Breast epithelium (tissue), 4 donors: ENCODE measurements around the gene PRKG1. TPM values are rescaled to one million over a fixed set of nuclear protein-coding genes. Genes with fewer than 3 reads are reported as not detected.
"Not testable (repeated sequence)": the region's sequence is repeated elsewhere in the genome, so short reads cannot be mapped to it uniquely, and the experiment has no call there.

Experiments
- DNase-seq, 2 donors: peaks; one replicate each; pipeline ENCODE4 v3.0.0-alpha.2; 2019; ENCODE audit warnings: low spot score in 2 of 2
- H3K27ac ChIP-seq, 2 donors: fragments of 200-600 bp; sonication (generic) in 1 of 2; one replicate each; pipeline ENCODE4 v1.5.1; 2016 to 2019; ENCODE audit warnings: mild to moderate bottlenecking in 1 of 2
- H3K27me3 ChIP-seq, 2 donors: fragments of 200-600 bp; sonication (generic) in 1 of 2; one replicate each; pipeline versions ENCODE4 v1.5.1 to v1.6.0; 2017 to 2019; ENCODE audit warnings: control low read depth in 1 of 2, mild to moderate bottlenecking in 1 of 2
- H3K36me3 ChIP-seq: fragments of 200-600 bp; one replicate; pipeline ENCODE4 v1.5.1; 2019
- H3K4me1 ChIP-seq, 2 donors: fragments of 200-600 bp; sonication (generic); one replicate each; pipeline ENCODE4 v1.5.1; 2016 to 2019; ENCODE audit warnings: control low read depth in 1 of 2
- H3K4me3 ChIP-seq, 3 donors: fragments of 200-600 bp; sonication (generic); 1 replicate in 2 of 3; 2 replicates in 1 of 3; pipeline ENCODE4 v1.5.1; 2016 to 2019; ENCODE audit warnings: mild to moderate bottlenecking in 3 of 3, moderate library complexity in 2 of 3
- H3K9me3 ChIP-seq, 2 donors: fragments of 200-600 bp; sonication (generic) in 1 of 2; one replicate each; pipeline ENCODE4 v1.5.1; 2016 to 2019; ENCODE audit warnings: control low read depth in 1 of 2
- POLR2A ChIP-seq: fragments of 450-650 bp; IDR thresholded peaks from one replicate; pipeline ENCODE4 v1.6.1; 2016; ENCODE audit warnings: antibody characterized with exemption, mild to moderate bottlenecking, moderate library complexity
- POLR2AphosphoS5 ChIP-seq, 3 donors: sonication (generic); formaldehyde crosslinking; IDR thresholded peaks; one replicate each; pipeline ENCODE4 v1.6.1; 2017; ENCODE audit warnings: antibody characterized with exemption in 3 of 3
- intact Hi-C: fragments of 100-400 bp; cut with DNase I; formaldehyde crosslinking; loops from one replicate; pipeline ENCODE4 v1.15.1; 2023; ENCODE audit warnings: low total_unique reads
- total RNA-seq, 3 donors: library from RNA; depleted of rRNA; stranded (reverse); fragments of >200 nt; gene quantifications; one replicate each; pipeline ENCODE4 v1.1.0, GENCODE V29; 2016
- TF ChIP-seq, protein P1 (sequence below), 3 donors: fragments of 450-650 bp; IDR thresholded peaks; one replicate each; pipeline ENCODE4 v1.5.1; 2016 to 2017; ENCODE audit warnings: antibody characterized with exemption in 3 of 3, mild to moderate bottlenecking in 3 of 3, moderate library complexity in 3 of 3

The PRKG1 gene
- total RNA-seq, 3 donors from 2014 or later, result 10.9 to 36.9 (median 19.7) TPM

DNA sequence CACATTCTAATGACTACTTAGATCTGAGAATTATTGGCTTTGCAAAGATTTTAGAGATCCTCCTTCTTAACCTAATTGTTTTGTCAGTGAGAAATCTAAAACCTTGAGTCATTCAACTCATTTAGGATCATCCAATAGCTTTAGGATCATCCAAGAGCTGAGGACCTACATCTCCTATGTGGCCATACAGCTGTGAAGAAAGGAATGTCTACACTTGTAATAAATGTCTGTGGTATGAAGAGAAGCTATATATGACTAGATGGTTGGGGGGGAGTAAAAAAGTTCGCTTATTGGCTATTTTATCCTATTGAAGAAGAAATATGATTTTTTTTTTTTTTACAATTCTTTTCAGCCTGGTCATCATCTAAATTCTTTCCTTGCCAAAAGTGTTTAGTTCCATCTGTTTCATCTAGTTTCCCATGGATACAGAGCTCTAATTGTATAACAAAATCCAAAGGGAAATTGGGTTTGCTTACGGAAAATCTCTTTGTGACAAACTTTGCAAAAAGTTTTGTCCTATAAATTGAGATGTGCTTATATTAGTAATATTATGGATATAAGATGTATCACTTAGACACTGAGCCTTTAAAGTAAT, 196.7 kb downstream of the PRKG1 start:
- no peak for TF ChIP-seq POLR2AphosphoS5 (IDR thresholded peaks at IDR 0.05)
- no peak for TF ChIP-seq POLR2A
- TF ChIP-seq, protein P1, sequence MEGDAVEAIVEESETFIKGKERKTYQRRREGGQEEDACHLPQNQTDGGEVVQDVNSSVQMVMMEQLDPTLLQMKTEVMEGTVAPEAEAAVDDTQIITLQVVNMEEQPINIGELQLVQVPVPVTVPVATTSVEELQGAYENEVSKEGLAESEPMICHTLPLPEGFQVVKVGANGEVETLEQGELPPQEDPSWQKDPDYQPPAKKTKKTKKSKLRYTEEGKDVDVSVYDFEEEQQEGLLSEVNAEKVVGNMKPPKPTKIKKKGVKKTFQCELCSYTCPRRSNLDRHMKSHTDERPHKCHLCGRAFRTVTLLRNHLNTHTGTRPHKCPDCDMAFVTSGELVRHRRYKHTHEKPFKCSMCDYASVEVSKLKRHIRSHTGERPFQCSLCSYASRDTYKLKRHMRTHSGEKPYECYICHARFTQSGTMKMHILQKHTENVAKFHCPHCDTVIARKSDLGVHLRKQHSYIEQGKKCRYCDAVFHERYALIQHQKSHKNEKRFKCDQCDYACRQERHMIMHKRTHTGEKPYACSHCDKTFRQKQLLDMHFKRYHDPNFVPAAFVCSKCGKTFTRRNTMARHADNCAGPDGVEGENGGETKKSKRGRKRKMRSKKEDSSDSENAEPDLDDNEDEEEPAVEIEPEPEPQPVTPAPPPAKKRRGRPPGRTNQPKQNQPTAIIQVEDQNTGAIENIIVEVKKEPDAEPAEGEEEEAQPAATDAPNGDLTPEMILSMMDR (IDR thresholded peaks at IDR 0.05), result no peak
- no peaks in the 10 kb centered on the region for H3K9me3 ChIP-seq
- H3K27me3 ChIP-seq, result no peaks in the 10 kb centered on the region

GRCh38 chr10:51272099-51272498, 197.8 kb downstream of the PRKG1 start:
- H3K9me3 ChIP-seq, H3K4me3 ChIP-seq, DNase-seq, H3K36me3 ChIP-seq, H3K27me3 ChIP-seq, H3K4me1 ChIP-seq, intact Hi-C loops, H3K27ac ChIP-seq: not testable (repeated sequence)

More for the DNA sequence above, 196.7 kb downstream of the PRKG1 start:
- intact Hi-C loops, result no loop called here
- no peak for DNase-seq
- no peak overlapping the region for H3K4me3 ChIP-seq
- no peaks in the 10 kb centered on the region for H3K36me3 ChIP-seq
- H3K27ac ChIP-seq, result no peak overlapping the region
- no peaks in the 10 kb centered on the region for H3K4me1 ChIP-seq

GRCh38 chr10:51272555-51272954, 198.3 kb downstream of the PRKG1 start:
- Histone ChIP-seq H3K9me3 (no peaks in the 10 kb centered on the region), H3K36me3 (no peaks in the 10 kb centered on the region), H3K27me3 (no peaks in the 10 kb centered on the region), H3K4me1 (no peaks in the 10 kb centered on the region), H3K4me3 (no peak overlapping the region), H3K27ac (no peak overlapping the region)
- DNase-seq, result no peak
- TF ChIP-seq, protein P1 (IDR thresholded peaks at IDR 0.05), result no peak
- TF ChIP-seq POLR2A (no peak), POLR2AphosphoS5 (IDR thresholded peaks at IDR 0.05) (no peak)
- intact Hi-C loops, result no loop called here

DNA sequence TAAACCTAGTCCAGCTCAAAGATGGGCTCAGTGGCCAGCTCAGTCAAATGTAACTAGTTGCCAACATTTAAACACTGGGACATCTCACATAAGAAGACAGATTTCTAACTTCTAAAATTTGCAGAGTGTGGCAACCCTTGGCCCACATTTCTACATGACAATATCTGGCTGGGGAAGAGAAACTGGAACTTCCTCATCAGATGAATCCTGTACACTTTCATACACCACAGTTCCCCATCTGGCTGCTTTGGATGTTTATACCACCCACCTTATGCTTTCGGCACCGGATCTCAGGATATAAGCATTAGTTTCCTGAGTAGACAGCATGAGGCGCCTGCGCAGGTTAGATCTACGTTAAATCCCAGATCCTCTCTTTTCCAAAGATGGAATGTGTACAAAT, 199.3 kb downstream of the PRKG1 start:
- no peak overlapping the region for H3K27ac ChIP-seq

DNA sequence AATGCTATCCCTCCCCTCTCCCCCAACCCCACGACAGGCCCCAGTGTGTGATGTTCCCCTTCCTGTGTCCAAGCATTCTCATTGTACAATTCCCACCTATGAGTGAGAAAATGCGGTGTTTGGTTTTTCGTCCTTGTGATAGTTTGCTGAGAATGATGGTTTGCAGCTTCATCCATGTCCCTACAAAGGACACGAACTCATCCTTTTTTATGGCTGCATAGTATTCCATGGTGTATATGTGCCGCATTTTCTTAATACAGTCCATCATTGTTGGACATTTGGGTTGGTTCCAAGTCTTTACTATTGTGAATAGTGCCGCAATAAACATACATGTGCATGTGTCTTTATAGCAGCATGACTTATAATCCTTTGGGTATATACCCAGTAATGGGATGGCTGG, 201.8 kb downstream of the PRKG1 start:
- H3K9me3 ChIP-seq, H3K36me3 ChIP-seq, H3K4me1 ChIP-seq, H3K4me3 ChIP-seq, H3K27me3 ChIP-seq, DNase-seq, H3K27ac ChIP-seq, intact Hi-C loops: not testable (repeated sequence)

More for the DNA sequence above, 199.3 kb downstream of the PRKG1 start:
- Histone ChIP-seq H3K4me3 (no peak overlapping the region), H3K4me1 (no peaks in the 10 kb centered on the region), H3K36me3 (no peaks in the 10 kb centered on the region), H3K27me3 (no peaks in the 10 kb centered on the region), H3K9me3 (no peaks in the 10 kb centered on the region)
- TF ChIP-seq, protein P1 (IDR thresholded peaks at IDR 0.05), result no peak
- no peak for TF ChIP-seq POLR2A
- intact Hi-C loops, result no loop called here
- no peak for DNase-seq

GRCh38 chr10:51281387-51281786, 207.1 kb downstream of the PRKG1 start:
- H3K9me3 ChIP-seq, H3K4me1 ChIP-seq, H3K27ac ChIP-seq, intact Hi-C loops, DNase-seq, H3K4me3 ChIP-seq, H3K27me3 ChIP-seq, H3K36me3 ChIP-seq: not testable (repeated sequence)

DNA sequence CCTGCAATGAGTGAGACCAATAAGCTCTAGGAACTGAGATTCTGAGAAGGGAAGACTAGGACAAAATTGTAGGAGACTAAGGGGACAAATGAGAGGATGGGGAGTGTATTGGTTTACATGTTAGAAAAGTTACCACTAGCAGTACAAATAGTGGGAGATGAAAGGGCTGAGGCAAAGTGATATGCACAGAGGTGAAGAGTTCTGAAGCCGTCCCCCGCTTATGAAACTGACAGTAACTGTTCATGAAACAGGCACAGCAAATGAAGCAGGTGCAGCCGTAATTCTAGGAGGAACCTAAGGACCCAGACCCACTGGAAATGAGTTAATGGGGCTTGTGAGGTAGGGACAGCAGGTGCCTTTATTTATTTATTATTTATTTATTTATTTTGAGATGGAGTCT, 211.3 kb downstream of the PRKG1 start:
- H3K4me3 ChIP-seq, result no peak overlapping the region
- intact Hi-C loops, result no loop called here
- no peak for TF ChIP-seq POLR2AphosphoS5 (IDR thresholded peaks at IDR 0.05)
- TF ChIP-seq POLR2A, result no peak
- TF ChIP-seq, protein P1 (IDR thresholded peaks at IDR 0.05), result no peak
- H3K27ac ChIP-seq, result no peak overlapping the region
- H3K4me1 ChIP-seq, result no peaks in the 10 kb centered on the region
- no peaks in the 10 kb centered on the region for H3K36me3 ChIP-seq
- H3K9me3 ChIP-seq, result no peaks in the 10 kb centered on the region
- no peak for DNase-seq
- H3K27me3 ChIP-seq, result no peaks in the 10 kb centered on the region
